ENCODE data around the gene SCGB3A2.
"Not testable (repeated sequence)": the region's sequence is repeated elsewhere in the genome, so short reads cannot be mapped to it uniquely, and the experiment has no call there.

The SCGB3A2 gene

GRCh38 chr5:147869112-147869511, 9.4 kb upstream of the SCGB3A2 start:
- no peak for DNase-seq

GRCh38 chr5:147869892-147870291, 8.6 kb upstream of the SCGB3A2 start:
- DNase-seq: not testable (repeated sequence)

GRCh38 chr5:147871980-147872549, 6.4 kb upstream of the SCGB3A2 start:
- DNase-seq: not testable (repeated sequence)

GRCh38 chr5:147872744-147873435, 5.6 kb upstream of the SCGB3A2 start:
- DNase-seq: not testable (repeated sequence)

GRCh38 chr5:147874118-147874875, 4.2 kb upstream of the SCGB3A2 start:
- not testable (repeated sequence) for DNase-seq

GRCh38 chr5:147874910-147875367, 3.6 kb upstream of the SCGB3A2 start:
- no peak for DNase-seq

GRCh38 chr5:147876141-147876540, 2.4 kb upstream of the SCGB3A2 start:
- no peak for DNase-seq

GRCh38 chr5:147876626-147877025, 1.9 kb upstream of the SCGB3A2 start:
- DNase-seq: no peak

- DNase-seq: no peak
These were observed 1.3 kb downstream of the SCGB3A2 start for GRCh38 chr5:147879784-147880183.

GRCh38 chr5:147880487-147880886, 2.0 kb downstream of the SCGB3A2 start:
- no peak for DNase-seq

GRCh38 chr5:147882586-147883313, 4.2 kb downstream of the SCGB3A2 start:
- DNase-seq: no peak

GRCh38 chr5:147887026-147887627, 8.6 kb downstream of the SCGB3A2 start:
- no peak for DNase-seq

GRCh38 chr5:147887930-147888329, 9.4 kb downstream of the SCGB3A2 start:
- no peak for DNase-seq

GRCh38 chr5:147892696-147893296, 14.3 kb downstream of the SCGB3A2 start:
- no peak for DNase-seq

GRCh38 chr5:147893820-147894219, 15.3 kb downstream of the SCGB3A2 start:
- DNase-seq: no peak

- DNase-seq: no peak
These were observed 17.4 kb downstream of the SCGB3A2 start for GRCh38 chr5:147895864-147896263.

- no peak for DNase-seq
These were observed 20.4 kb downstream of the SCGB3A2 start for GRCh38 chr5:147898875-147899401.

- no peak for DNase-seq
These were observed 23.1 kb downstream of the SCGB3A2 start for GRCh38 chr5:147901599-147902039.

GRCh38 chr5:147902609-147903115, 24.2 kb downstream of the SCGB3A2 start:
- no peak for DNase-seq

- no peak for DNase-seq
These were observed 25.6 kb downstream of the SCGB3A2 start for GRCh38 chr5:147904110-147904509.

- DNase-seq: no peak
These were observed 28.0 kb downstream of the SCGB3A2 start, which contains the start of gene C5orf46 for GRCh38 chr5:147906326-147907095. Gene C5orf46 (minus strand): TSS chr5:147906538. CDS start chr5:147906501, 37 bp downstream.

Data from SHP77 treated with DMSO at 0.1 percent for 48 hours (cell line).